GM23248 (cell line): ENCODE data around the gene TSHZ2. TPM values are rescaled to one million over a fixed set of nuclear protein-coding genes. Genes with fewer than 3 reads are reported as not detected.
"Not testable (repeated sequence)": the region's sequence is repeated elsewhere in the genome, so short reads cannot be mapped to it uniquely, and the experiment has no call there.

Experiments used
- DNase-seq: peaks from one replicate; pipeline ENCODE4 v3.0.0-alpha.2; 2015
- H2AFZ ChIP-seq: fragments of 200-600 bp; sonication (generic); 2 replicates; pipeline ENCODE4 v1.6.1; 2016; ENCODE audit warnings: antibody characterized with exemption
- H3F3A ChIP-seq: fragments of 200-600 bp; sonication (generic); 2 replicates; pipeline ENCODE4 v1.6.1; 2016; ENCODE audit warnings: mild to moderate bottlenecking, antibody characterized with exemption, mixed run types; ENCODE audit not compliant: insufficient read depth
- H3K27ac ChIP-seq: fragments of 200-600 bp; sonication (generic); 2 replicates; pipeline ENCODE4 v1.5.1; 2016; ENCODE audit warnings: mild to moderate bottlenecking
- H3K27me3 ChIP-seq: fragments of 200-600 bp; sonication (generic); replicated peaks from 2 replicates; pipeline ENCODE4 v1.6.1; 2016; ENCODE audit warnings: mild to moderate bottlenecking; ENCODE audit not compliant: insufficient read depth
- H3K36me3 ChIP-seq: fragments of 200-600 bp; sonication (generic); 2 replicates; pipeline ENCODE4 v1.6.1; 2016; ENCODE audit warnings: low read depth, mild to moderate bottlenecking
- H3K4me1 ChIP-seq: fragments of 200-600 bp; sonication (generic); 2 replicates; pipeline ENCODE4 v1.6.1; 2016; ENCODE audit warnings: mild to moderate bottlenecking; ENCODE audit not compliant: insufficient read depth
- H3K4me2 ChIP-seq: fragments of 200-600 bp; sonication (generic); one replicate; pipeline ENCODE4 v1.6.1; 2016; ENCODE audit warnings: mild to moderate bottlenecking; ENCODE audit not compliant: unreplicated experiment
- H3K4me3 ChIP-seq: fragments of 200-600 bp; sonication (generic); 2 replicates; pipeline ENCODE4 v1.5.1; 2016; ENCODE audit warnings: mild to moderate bottlenecking
- H3K79me2 ChIP-seq: fragments of 200-600 bp; sonication (generic); 2 replicates; pipeline ENCODE4 v1.6.1; 2016; ENCODE audit warnings: mild to moderate bottlenecking; ENCODE audit not compliant: insufficient read depth
- H3K9ac ChIP-seq: fragments of 200-600 bp; sonication (generic); 2 replicates; pipeline ENCODE4 v1.6.1; 2016; ENCODE audit warnings: mild to moderate bottlenecking
- H3K9me2 ChIP-seq: fragments of 200-600 bp; sonication (generic); 2 replicates; pipeline ENCODE4 v1.6.1; 2016; ENCODE audit warnings: mixed run types, mild to moderate bottlenecking, moderate library complexity; ENCODE audit not compliant: insufficient read depth
- H3K9me3 ChIP-seq: fragments of 200-600 bp; sonication (generic); one replicate; pipeline ENCODE4 v1.6.1; 2017; ENCODE audit warnings: low read depth
- H4K20me1 ChIP-seq: fragments of 200-600 bp; sonication (generic); 2 replicates; pipeline ENCODE4 v1.6.0; 2016; ENCODE audit not compliant: insufficient read depth
- EZH2 ChIP-seq: fragments of 200-600 bp; sonication (generic); IDR thresholded peaks from 2 replicates; pipeline ENCODE4 v1.6.1; 2018; ENCODE audit warnings: antibody characterized with exemption, mild to moderate bottlenecking; ENCODE audit not compliant: insufficient read depth, poor library complexity, severe bottlenecking
- EZH2phosphoT487 ChIP-seq: fragments of 200-600 bp; sonication (generic); IDR thresholded peaks from 2 replicates; pipeline ENCODE4 v1.6.1; 2018; ENCODE audit warnings: antibody characterized with exemption, moderate library complexity, mild to moderate bottlenecking, low read depth; ENCODE audit not compliant: insufficient read depth
- WGBS, 2 experiments: methylation state at CpG; one replicate each; pipeline ENCODE4 v1.1.6; 2015 to 2017; ENCODE audit warnings: low lambda C conversion rate in 2 of 2, low coverage in 1 of 2; ENCODE audit errors: missing lambda C conversion rate in 2 of 2; 5-methylcytosine and 5-hydroxymethylcytosine counted together
- in situ Hi-C: fragments of 300-500 bp; cut with MboI; formaldehyde crosslinking; loops from 2 replicates; pipeline ENCODE4 v1.15.0; 2020
- polyA plus RNA-seq: library from polyadenylated mRNA; unstranded; fragments of >200 nt; fragmentation: Nextera tagmentation; extraction: Ambion mirVana; gene quantifications from 2 replicates; pipeline ENCODE4 v1.2.1, GENCODE V29; 2016
- total RNA-seq: library from RNA; depleted of rRNA; stranded (reverse); fragments of >200 nt; shearing (Covaris generic); gene quantifications from 2 replicates; pipeline ENCODE4 v1.2.3, GENCODE V29; 2014

The TSHZ2 gene
- total and polyA plus RNA-seq, 2 experiments from 2014 or later = 4.5 to 13.4 TPM

DNA sequence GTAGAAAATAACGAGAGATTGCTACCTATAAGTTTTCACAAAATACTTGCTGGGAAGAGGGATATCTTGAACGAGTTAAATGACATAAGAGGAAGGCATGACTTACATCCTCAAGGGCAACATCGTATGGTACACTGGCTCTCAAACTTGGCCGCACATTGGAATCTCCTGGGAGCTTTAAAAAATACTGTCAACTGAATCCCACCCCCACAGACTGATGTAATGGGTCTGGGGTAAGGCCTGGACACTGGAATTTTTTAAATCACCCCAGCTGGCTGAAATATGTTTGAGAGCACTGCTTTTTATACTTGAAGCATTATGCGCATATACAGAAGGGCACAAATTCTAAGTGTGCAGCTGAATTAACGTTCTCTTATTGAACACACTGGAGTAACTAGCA lies 8.0 kb upstream of the TSHZ2 start:
- no peak for TF ChIP-seq EZH2phosphoT487
- no peak for TF ChIP-seq EZH2
- no peaks in the 10 kb centered on the region for H3K9me2 ChIP-seq
- no peak overlapping the region for H3K4me2 ChIP-seq
- H3K9ac ChIP-seq = no peak overlapping the region
- H3K79me2 ChIP-seq = no peaks in the 10 kb centered on the region
- WGBS, 2 experiments = 45 to 48% methylated on average over 6 of the region's 6 CpGs
- no peak overlapping the region for H2AFZ ChIP-seq
- H3K36me3 ChIP-seq = no peaks in the 10 kb centered on the region
- in situ Hi-C loops = no loop called here
- DNase-seq = no peak
- H3K27me3 ChIP-seq = no peaks in the 10 kb centered on the region
- no peaks in the 10 kb centered on the region for H3K4me1 ChIP-seq
- H3K27ac ChIP-seq = no peak overlapping the region
- H4K20me1 ChIP-seq = no peaks in the 10 kb centered on the region
- no peaks in the 10 kb centered on the region for H3F3A ChIP-seq
- no peaks in the 10 kb centered on the region for H3K9me3 ChIP-seq
- no peak overlapping the region for H3K4me3 ChIP-seq

GRCh38 chr20:52965380-52965779 lies 6.8 kb upstream of the TSHZ2 start:
- Histone ChIP-seq H3K9me2 (no peaks in the 10 kb centered on the region), H3K4me1 (no peaks in the 10 kb centered on the region), H3K4me2 (no peak overlapping the region), H3K4me3 (no peak overlapping the region), H3K9me3 (no peaks in the 10 kb centered on the region), H3K27ac (no peak overlapping the region), H3K36me3 (no peaks in the 10 kb centered on the region), H3K27me3 (no peaks in the 10 kb centered on the region), H3K79me2 (no peaks in the 10 kb centered on the region), H4K20me1 (no peaks in the 10 kb centered on the region), H2AFZ (no peak overlapping the region), H3K9ac (no peak overlapping the region), H3F3A (no peaks in the 10 kb centered on the region)
- TF ChIP-seq EZH2phosphoT487 (no peak), EZH2 (no peak)
- WGBS, 2 experiments = 62 to 85% methylated on average over 1 of the region's 1 CpG
- no peak for DNase-seq
- in situ Hi-C loops = no loop called here

DNA sequence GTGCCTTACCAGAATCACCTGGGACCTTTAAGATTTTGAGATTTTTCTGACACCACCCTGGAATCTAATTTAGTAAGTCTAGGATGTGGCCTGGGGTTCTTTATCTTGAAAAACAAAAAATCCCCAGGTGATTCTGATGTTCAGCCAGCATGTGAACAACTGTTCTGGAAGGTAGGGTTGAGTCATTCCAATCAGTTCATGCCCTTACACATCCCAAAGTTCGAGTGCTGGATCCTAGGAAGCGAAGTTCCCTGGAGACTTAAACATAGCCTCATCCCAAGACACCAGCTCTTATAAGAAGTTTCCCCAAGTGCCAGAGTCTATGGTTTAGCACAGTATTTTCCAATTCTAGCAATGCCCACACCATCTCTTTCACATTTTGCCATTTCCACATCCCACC lies 6.3 kb upstream of the TSHZ2 start:
- Histone ChIP-seq H3K36me3 (no peaks in the 10 kb centered on the region), H4K20me1 (no peaks in the 10 kb centered on the region), H3K4me2 (no peak overlapping the region), H3K27me3 (no peaks in the 10 kb centered on the region), H3K9me3 (no peaks in the 10 kb centered on the region), H2AFZ (no peak overlapping the region), H3K27ac (no peak overlapping the region), H3K9ac (no peak overlapping the region), H3F3A (0 out of 2 replicates have a peak, but pooled peaks cover under 1% of the 10 kb centered on the region), H3K9me2 (no peaks in the 10 kb centered on the region), H3K4me1 (no peaks in the 10 kb centered on the region), H3K4me3 (no peak overlapping the region), H3K79me2 (no peaks in the 10 kb centered on the region)
- TF ChIP-seq EZH2 (no peak), EZH2phosphoT487 (no peak)
- WGBS, 2 experiments = 91 to 94% methylated on average over 2 of the region's 2 CpGs
- DNase-seq = no peak
- in situ Hi-C loops = no loop called here

DNA sequence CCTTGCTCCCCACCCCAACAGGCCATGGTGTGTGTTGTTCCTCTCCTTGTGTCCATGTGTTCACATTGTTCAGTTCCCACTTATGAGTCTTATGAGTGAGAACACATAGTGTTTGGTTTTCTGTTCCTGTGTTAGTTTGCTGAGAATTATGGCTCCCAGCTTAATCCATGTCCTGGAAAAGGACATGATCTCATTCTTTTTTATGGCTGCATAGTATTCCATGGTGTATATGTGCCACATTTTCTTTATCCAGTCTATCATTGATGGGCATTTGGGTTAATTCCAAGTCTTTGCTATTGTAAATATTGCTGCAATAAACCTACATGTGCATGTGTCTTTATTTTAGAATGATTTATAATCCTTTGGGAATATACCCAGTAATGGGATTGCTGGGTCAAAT lies 5.6 kb upstream of the TSHZ2 start:
- H4K20me1 ChIP-seq, DNase-seq, in situ Hi-C loops, H3K4me2 ChIP-seq, H3K4me3 ChIP-seq, H3K79me2 ChIP-seq, H3K27ac ChIP-seq, H3K9me2 ChIP-seq, H3K9ac ChIP-seq, H3F3A ChIP-seq, H3K4me1 ChIP-seq, H3K27me3 ChIP-seq, H3K36me3 ChIP-seq, H2AFZ ChIP-seq, H3K9me3 ChIP-seq: not testable (repeated sequence)

- Histone ChIP-seq H3K4me1 (peaks cover 12% of the 10 kb centered on the region; the same call in 1 of the 2 replicates), H3K27ac (peak overlapping the region; percentile 47; the same call in 1 of the 2 replicates), H3K27me3 (no peaks in the 10 kb centered on the region), H3K9me2 (no peaks in the 10 kb centered on the region), H3K9me3 (no peaks in the 10 kb centered on the region), H3F3A (peaks cover 22% of the 10 kb centered on the region), H4K20me1 (no peaks in the 10 kb centered on the region), H3K79me2 (peaks cover 28% of the 10 kb centered on the region), H3K9ac (peak overlapping the region; percentile 92), H3K4me2 (peak overlapping the region; percentile 87), H2AFZ (peak overlapping the region; percentile 89), H3K4me3 (peak overlapping the region; percentile 100), H3K36me3 (no peaks in the 10 kb centered on the region)
- in situ Hi-C loops = no loop called here
- TF ChIP-seq EZH2phosphoT487 (no peak), EZH2 (no peak)
- DNase-seq = no peak
- 10 to 44% methylated on average over 3 to 16 of the region's 16 CpGs for WGBS, 2 experiments
These were observed 514 bp upstream of the TSHZ2 start for GRCh38 chr20:52971498-52972189.
